ENCODE results near the gene SPG7. TPM values are rescaled to one million over a fixed set of nuclear protein-coding genes. Genes with fewer than 3 reads are reported as not detected.
A peak's percentile ranks its signal among the peaks of the same experiment; 100 is the strongest.

SPG7 gene
- total and polyA plus RNA-seq, 2 of the 4 experiments (the other 2 are of a cell fraction): 94.6 to 96.8 TPM

- peaks cover 37% of the 10 kb centered on the region for H3K36me3 ChIP-seq (ENCODE audit: control insufficient read depth, insufficient read depth, low read length)
- H3K9me1 ChIP-seq (ENCODE audit: insufficient read depth, low read length): peaks cover 9% of the 10 kb centered on the region
- H3K27me3 ChIP-seq (ENCODE audit: control insufficient read depth, insufficient read depth, low read length): no peaks in the 10 kb centered on the region
- ATAC-seq (ENCODE audit: low read depth): no peak
- no TSS peak for BruUV-seq (replicated peaks)
- H4K91ac ChIP-seq (ENCODE audit: insufficient read depth, low read depth, low read length): no peak overlapping the region
- peak overlapping the region in 1 of 2 experiments; percentile 34; a peak in 1 of 4 replicates for H4K8ac ChIP-seq (ENCODE audit: low read depth in 2 of 2, low read length in 2 of 2)
- in situ Hi-C loops (cut with MboI; ENCODE audit: low sequenced_read_pairs) (no loop called here), dilution Hi-C loops (cut with HindIII; ENCODE audit: low sequenced_read_pairs, unreplicated experiment) (no loop called here), intact Hi-C loops (cut with micrococcal nuclease) (no loop called here)
- no peak overlapping the region for H2BK20ac ChIP-seq (ENCODE audit: low read depth, low read length)
- peak overlapping the region; percentile 58 for H2AK9ac ChIP-seq (replicated peaks; ENCODE audit: low read depth, low read length, poor library complexity)
- peak overlapping the region; percentile 77 for H2AFZ ChIP-seq (replicated peaks; ENCODE audit: low read length, poor library complexity)
- H4K5ac ChIP-seq (ENCODE audit: low read depth, low read length): no peak overlapping the region
- H2AK5ac ChIP-seq (ENCODE audit: low read depth, low read length): no peak overlapping the region
- no peak overlapping the region for H3K27ac ChIP-seq (ENCODE audit: insufficient read depth, low read length)
- WGBS, 2 experiments (ENCODE audit: extremely low coverage in 2 of 2, insufficient read length in 1 of 2): 74% methylated on average over 5 of the region's 22 CpGs; no CpG with 5 or more reads in 1 of the 2 experiments
- H3K79me1 ChIP-seq (ENCODE audit: low read depth in 1 of 2, low read length in 2 of 2): peaks cover 29 to 52% of the 10 kb centered on the region in 2 experiments
- no peaks in the 10 kb centered on the region for H3K9me3 ChIP-seq (ENCODE audit: control insufficient read depth, insufficient read depth, low read length)
- H3K4ac ChIP-seq (ENCODE audit: low read depth, low read length): no peak overlapping the region
- ChIA-PET CTCF (no interaction called here), POLR2A (ENCODE audit: unreplicated experiment) (no interaction called here)
- DNase-seq: no peak
- peaks cover 62% of the 10 kb centered on the region for H4K20me1 ChIP-seq (ENCODE audit: insufficient read depth, low read length)
- H3K4me2 ChIP-seq (ENCODE audit: low read depth, low read length): no peak overlapping the region
- no peak overlapping the region for H3K14ac ChIP-seq (replicated peaks; ENCODE audit: low read depth, low read length)
- H3K23ac ChIP-seq (ENCODE audit: low read depth, low read length): peak overlapping the region; percentile 25; the same call in 1 of the 2 replicates
- H2BK15ac ChIP-seq (ENCODE audit: low read depth, low read length): no peak overlapping the region
- H3K9ac ChIP-seq (ENCODE audit: low read depth, low read length): no peak overlapping the region
- no peak overlapping the region for H2BK5ac ChIP-seq (ENCODE audit: low read depth, low read length, poor library complexity, severe bottlenecking)
- TF ChIP-seq BHLHE40 (IDR thresholded peaks at IDR 0.05; ENCODE audit: low read depth, low read length) (no peak), CHD1 (IDR thresholded peaks at IDR 0.05; ENCODE audit: low read depth, low read length) (no peak), NFE2L2 (IDR thresholded peaks at IDR 0.05; ENCODE audit: low read depth, low read length) (no peak), RFX5 (IDR thresholded peaks at IDR 0.05; ENCODE audit: low read depth, low read length) (no peak), SMC3 (IDR thresholded peaks at IDR 0.05; ENCODE audit: low read depth, low read length) (no peak), POLR2A (IDR thresholded peaks at IDR 0.05; ENCODE audit: low read depth, low read length) (no peak; the same call in 1 of the 2 replicates), RAD21 (IDR thresholded peaks at IDR 0.05; ENCODE audit: low read length) (no peak), RCOR1 (IDR thresholded peaks at IDR 0.05; ENCODE audit: insufficient replicate concordance, low read length) (no peak)
- H3K56ac ChIP-seq (ENCODE audit: extremely low read depth, insufficient read depth, low read length): no peak overlapping the region
- no peak overlapping the region for H2BK120ac ChIP-seq (ENCODE audit: low read depth, low read length)
- H3K4me1 ChIP-seq (ENCODE audit: control insufficient read depth, insufficient read depth, low read length): peaks cover 21% of the 10 kb centered on the region
- H3K18ac ChIP-seq (ENCODE audit: low read depth, low read length): no peak overlapping the region
- no peak overlapping the region for H3K4me3 ChIP-seq (ENCODE audit: insufficient read depth, low read depth, low read length)
These were observed 56.5 kb downstream of the SPG7 start for GRCh38 chr16:89564476-89565255.

Data from IMR-90 (cell line).